COLO668 (cell line): ENCODE data around the gene TBX15.

Experiments used
- DNase-seq: peaks from one replicate; lab custom pipeline; 2025; ENCODE audit not compliant: unreplicated experiment; lab: John Stamatoyannopoulos, UW

The TBX15 gene

DNA sequence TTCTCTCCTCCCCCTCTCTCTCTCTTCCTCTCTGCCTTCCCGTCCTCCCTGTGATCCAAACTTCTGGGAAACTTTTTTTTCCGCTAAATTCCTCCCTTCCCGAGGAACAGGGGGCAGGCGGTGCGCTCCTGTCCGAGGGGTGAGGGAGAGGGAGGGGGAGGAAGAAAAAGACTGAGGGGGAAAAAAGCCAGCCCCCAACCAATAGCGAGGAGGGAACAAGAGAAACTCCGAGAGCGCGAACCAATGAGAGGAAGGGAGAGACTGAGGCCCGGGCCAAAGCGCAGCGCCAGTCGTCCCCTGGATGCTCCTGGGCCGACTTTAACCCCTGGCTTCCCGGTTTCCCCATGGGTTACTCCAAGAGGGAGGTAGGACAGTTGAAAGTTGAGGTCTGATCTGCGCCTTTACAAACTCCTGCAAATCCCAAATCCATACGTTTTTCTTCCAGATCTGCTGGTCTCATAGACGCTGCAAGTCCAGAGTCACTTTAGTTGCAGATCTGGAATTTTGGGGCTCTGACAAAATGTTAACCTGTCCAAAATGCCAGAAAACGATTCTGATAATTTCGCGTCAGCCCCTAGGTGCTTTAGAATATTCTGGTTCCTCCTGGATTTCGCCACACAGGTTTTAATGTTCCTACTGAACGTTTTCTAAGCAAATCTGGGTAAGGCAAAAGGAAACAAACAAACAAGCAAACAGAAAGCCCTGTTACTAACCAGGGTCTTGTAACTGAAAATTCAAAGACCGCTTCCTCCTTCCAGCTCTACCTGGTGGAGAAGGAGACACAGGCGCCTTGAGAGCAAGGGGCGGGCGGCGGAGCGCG is at the start of gene TBX15:
Gene TBX15 (minus strand): TSS at position 158 of the 820 bp plus-strand sequence. CDS start 548 bp downstream, outside the sequence.
- no peak for DNase-seq

DNA sequence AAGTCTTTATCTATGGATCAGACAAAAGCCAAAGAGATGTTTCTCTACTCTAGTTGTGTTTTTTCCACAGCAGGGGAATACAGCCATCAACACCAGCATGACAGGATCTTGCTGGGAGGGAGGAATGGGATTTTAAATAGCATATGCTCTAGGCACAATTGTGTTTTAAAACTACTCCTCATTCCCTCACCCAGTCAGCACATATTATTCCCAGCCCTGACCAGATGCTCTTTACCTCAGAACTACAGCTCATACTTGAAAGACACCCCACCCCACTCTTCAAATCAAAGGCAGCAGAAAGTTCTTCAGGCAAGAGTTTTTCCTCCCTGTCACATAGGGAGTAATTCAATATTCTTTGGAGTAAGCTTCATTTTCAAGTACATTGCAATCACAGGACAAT is 46.2 kb upstream of the TBX15 start:
- DNase-seq, result no peak

DNA sequence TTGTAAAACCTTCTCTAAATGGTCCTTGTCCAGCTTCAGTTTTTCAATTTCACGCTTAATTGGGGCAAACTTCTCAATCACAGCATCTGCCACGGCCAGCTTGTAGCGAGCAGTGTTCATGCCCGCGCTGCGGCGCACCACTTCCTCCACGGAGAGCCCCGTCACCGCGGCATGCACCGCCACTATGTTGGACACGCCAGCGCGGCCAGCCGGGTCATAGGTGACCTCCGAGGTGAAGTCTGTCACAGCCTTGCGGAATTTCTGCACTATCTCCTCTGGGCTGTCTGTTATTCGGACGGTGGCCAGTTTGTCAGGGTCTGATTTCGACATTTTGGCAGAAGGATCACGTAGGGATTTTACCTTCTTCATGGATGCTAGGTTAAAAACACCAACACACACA is 44.8 kb upstream of the TBX15 start:
- DNase-seq, result no peak

DNA sequence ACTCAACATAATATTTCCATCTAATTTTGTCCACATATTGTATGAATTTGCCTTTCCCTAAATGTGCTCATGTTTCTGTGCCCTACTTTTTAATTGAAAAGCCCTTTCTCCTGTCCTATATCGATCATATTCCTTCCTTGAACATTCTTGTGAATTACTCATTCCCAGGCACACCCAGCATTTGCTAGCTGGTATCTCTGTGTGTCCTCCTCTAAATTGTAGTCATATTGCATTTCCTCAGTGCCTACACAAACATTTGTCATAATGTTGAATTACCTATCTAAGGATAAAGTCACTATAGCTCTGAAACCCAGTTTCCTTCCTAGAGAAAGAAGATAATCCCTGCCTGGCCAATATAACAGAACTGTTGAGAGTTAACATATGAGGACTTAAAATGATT is 39.6 kb upstream of the TBX15 start:
- DNase-seq, result no peak

DNA sequence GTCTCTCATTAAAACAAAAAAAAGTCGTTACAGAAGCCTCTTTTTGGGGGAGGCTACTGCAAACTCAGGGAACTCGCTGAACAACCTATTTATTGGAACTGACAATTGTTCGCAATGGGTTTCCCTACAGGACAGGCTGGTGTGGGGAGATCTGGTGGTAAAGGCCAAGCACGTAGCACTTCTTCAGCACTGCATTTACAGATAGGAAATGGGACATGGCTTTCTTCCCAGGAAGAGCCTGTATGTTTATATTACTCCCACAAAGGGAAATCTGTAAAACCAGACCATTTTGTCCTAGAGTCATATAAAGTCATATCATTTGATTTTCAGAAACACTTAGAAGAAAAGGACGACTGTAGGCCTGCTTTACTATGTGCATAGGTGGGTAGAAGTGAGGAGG is 38.8 kb upstream of the TBX15 start:
- no peak for DNase-seq

DNA sequence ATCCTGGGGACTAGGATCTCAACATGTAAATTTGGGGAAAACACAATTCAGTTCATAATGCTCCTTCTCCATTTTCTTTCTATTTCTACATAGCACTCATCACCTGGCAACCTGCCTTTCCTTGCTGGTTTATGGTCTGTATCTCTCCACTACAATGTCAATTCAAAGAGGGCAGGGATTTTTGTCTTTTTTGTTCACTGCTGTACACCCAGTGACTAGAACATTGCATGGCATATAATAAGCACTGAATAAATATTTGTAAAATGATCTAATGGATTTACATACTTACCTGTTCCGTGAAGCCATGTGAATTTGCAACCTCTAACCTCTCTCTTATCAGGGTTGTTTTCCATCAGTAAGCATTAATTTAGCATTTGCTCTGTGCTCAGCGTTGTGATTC is 27.4 kb upstream of the TBX15 start:
- DNase-seq, result no peak

DNA sequence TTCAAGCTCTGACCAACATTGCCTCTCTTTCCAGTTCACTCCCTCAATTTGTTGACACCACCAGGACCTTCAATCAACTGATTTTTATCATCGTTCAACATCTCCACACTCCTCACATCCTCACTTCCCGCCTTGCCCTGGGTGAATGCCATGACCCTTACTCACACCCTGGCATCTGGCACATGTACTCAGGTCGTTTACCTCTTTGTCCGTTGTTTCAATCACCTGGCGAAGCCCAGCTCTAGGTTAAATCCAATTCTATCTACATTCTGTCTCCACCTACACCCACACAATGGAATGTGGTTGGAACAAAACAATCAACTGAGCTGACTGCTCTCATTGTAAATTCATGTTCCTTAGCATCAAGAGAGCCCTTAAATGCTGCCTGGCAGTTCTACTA is 24.2 kb upstream of the TBX15 start:
- no peak for DNase-seq

DNA sequence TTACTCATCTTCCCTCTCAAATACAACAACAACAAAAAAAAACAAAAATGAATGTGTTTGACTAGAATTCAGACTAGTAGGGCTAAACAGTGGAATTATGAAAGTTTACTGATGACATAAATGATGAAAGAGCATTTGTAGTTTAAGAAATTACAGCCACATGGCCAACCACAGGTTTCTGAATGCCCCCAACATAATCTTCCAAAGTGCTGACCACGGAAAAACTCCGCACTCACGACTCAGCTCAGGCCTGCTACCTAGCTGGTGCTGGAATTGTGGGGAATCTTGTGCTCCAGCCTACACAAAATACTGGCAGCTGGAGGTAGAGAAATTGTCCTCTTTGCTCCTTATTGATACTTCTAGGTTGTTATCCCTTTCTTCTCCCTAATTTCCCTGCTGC is 23.6 kb upstream of the TBX15 start:
- DNase-seq, result no peak

DNA sequence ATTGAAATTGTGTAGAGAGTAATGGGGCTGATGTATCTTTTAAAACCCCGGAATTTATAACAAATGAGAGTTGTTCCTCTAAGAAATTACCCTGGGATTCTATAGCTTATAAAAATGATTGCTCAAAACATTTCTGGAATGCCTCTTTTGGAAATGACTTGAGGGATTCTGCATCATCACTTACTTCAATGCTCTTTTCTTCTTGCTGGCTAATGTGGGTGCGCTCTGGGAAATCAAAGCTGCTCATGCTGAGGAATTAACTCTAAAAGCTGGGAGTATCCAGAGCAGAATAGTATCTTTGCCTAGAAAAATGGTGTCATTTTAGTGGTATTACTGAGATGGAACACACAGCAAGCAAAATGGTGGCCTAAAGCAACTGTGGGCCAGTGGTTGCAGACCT is 23.0 kb upstream of the TBX15 start:
- DNase-seq, result no peak

DNA sequence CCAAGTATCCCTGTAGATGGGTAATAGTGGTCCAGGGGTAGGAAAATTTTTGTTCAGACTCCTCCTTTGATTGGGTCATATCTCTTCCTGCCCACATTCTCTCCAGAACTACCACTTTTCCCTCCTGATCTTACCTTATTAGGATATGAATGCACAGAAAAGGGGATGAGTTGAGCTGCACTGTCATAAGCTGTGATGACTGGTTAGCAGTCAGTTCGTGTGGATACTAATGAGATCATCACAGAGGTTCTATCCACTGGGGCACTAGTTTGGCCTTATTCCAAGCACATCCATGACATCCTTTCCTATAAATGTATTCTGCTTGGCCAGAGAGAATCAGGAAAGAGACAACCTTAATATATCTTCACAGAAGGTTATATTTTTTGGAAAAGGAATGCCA is 22.1 kb upstream of the TBX15 start:
- DNase-seq, result no peak

DNA sequence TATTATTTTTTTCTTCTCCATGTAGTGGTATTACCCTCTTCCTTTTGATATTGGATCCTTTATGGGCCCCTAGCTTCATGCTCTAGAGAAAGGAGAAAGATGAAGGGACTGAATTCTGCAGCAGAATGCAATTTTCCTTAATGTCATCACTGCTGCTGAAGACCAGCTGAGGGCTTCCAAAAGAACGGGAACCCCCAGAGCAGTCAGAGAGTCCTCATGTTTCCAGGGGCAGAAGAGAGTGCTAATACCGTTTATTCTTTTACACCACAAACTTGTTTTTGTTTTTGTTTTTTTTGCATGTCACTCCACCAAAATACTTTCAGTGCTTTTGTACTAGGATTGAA is 21.1 kb upstream of the TBX15 start:
- DNase-seq, result no peak

DNA sequence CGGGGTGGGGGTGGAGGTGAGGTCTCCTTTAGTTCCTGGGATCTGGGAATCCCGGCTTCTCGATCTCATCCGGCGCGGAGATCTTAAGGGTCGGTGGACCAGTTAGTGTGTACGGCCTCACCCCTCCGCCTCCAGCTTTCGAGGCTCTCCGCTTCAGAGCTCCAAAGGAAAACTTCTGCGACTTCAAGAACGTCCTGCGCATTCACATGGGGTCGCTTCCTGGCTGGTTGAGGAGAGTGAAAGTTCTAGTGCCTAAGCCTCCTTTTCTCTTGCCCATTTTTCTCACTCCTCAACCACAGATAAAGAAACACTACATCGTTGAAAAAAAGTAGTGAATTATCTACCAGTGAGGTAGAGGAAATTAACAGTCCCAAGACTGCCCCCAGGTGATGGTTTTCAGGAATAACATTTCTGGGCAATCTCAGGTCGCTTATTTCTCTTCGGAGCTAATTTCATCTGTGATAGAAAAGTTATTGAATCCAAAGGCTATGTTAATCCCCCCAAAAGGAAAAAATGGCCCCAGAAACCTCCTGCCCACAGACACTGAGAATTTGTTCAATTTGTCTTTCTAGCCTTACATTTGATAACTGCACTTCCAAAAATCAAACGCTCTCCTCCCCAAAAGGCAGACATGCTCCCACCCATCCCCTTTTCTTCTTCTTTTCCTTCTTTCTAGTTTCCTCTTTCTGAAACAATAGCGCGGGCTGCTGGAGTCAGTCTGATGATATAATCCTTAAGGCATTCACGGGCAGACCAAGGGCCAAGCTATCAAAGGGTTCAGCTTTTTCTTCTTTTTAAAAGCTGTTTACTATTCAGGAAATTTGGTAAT is 20.6 kb upstream of the TBX15 start:
- peak; percentile 45 for DNase-seq

DNA sequence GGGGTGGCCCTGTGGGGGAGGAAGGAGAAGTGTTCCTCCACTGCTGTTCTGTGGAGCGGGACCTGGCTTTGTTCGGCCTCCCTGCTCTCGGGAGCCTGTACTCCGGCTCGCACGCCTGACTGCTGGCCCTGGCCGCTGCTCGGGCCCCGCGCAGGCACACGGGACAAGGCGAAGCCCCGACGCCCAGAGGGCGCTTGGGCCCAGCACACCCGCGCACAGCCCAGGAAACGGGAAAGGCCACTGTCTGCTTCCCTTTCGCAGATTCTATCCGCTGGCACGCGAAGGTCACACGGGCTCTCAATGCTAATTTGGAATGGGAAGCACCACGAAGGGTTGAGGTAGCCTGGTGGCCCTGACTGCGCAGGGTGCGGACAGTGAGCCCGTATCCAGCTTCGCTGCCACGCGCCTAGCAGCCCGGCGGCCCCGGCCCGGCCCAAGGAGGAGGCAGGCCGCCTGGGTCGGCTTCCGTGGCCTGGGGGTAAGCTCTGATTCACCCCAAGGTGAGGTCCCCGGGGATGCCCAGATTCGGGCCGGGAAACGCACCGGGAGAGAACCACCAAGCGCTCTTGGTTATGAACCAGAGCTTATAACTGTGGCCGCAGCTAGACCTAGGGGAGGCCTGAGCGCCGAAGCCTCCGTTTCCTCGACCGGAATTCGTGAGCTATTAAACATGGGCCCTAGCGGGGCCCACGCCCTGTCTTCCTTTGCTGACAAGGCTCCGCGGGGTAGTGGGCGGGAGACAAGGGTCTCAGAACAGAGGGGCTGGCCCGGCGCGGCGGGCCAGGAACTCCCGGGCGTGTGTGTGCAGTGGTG is 19.7 kb upstream of the TBX15 start:
- peak; percentile 51 for DNase-seq

DNA sequence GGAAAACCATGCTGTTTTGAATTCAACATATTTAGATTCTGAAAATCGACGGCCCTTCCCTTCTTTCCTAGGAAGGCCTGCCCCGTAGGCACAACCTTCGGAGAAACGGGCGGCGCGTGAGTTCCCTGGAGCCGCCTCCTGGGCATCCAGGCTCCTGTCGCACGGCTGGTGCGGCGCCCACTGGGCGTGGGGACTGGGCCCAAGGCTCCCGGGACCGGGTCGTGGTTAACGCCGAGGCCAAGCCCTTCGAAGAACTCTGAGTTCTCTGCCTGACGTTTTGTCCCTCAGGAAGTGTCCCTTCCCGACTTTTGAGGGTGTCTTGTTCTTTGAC is 19.2 kb upstream of the TBX15 start:
- DNase-seq, result no peak

DNA sequence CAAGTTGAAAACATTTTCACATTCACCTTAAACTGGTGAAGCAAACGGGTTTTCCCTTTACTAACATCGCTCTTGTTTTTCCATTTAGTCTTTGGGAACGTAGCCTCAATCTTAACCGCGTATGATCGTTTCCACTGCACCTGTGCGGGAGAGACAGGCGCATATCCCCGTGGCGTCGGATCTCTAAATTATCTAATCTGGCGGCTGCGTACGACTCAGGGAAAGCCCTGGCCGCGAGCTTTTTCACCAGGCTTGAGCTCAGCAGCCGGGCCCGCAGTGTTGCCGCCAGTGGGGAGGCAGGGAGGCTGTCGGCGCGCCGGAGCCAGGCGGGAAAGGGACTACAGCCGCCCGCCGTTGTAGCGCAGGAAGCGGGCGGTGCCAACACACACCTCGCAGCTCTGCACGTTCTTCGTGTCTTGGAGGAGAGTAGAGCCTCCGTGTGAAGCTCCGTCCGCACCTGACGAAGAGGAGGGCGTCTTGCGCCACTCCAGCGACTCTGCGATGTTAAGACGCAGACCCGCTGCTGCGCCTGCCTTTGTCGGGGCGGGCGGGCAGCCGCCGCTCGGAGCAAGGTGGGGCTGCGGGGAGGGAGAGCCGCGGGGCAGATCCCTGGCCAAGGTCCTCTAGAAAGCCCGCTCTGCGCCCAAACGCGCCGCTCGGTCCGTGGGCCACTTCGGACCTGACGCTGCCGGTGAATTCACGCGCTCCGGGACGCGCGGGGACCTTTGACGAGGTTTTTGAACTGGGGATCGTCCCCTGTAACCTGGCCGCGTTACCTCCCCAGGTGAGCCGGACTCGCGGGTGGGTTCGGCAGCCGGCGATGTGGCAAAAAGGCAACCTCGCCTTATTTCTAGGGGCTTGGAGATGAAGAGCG is 18.5 kb upstream of the TBX15 start:
- DNase-seq, result no peak

DNA sequence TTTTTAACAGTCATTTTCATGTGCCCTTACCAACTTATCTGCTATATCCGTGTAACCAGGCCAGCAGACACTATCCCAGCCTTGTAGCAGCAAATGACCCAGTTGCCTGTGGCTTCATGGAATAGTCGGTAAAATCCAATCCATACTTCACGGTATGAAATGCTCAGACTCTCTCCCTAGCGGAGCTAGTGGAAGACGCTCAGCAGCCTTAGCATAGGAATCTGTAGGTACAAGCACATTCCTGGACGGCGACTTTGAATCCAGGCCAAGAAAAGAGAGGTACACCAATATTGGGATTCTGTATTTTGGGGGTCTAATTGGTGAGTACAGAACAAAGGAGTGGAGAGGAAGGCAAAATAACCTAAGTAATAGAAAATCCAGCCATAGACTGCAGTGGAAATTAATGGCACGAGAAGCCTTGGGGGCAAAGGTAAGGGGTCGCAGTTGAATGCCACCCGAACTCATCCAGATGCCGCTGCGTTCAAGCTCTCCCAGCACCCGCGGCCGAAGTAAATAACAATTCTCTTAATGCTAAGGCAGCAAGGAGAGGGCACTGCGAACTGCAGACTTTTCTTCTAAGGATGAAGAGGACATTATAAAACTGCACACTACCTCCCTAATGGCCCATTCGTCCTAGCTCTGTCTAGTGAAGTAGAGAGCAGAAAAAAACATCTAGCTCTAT is 17.7 kb upstream of the TBX15 start:
- DNase-seq, result no peak

DNA sequence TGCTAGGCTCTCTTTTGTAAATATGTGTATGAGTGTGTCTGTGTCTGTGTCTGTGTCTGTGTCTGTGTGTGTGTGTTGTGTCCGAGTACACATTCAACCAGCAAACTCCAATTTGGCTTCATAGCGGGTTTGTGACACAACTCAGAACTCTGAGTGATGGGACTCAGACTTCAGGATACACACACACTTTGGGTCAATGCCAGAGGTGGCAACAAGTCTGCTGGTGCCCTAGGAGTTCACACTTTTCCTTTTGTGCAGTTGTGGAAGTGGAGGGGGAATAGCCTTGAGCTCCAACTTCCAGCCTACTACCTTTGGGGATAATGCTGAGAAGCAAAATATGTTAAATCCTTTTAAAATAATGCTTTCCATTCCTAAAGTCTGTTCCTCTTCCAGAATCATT is 16.6 kb upstream of the TBX15 start:
- no peak for DNase-seq

DNA sequence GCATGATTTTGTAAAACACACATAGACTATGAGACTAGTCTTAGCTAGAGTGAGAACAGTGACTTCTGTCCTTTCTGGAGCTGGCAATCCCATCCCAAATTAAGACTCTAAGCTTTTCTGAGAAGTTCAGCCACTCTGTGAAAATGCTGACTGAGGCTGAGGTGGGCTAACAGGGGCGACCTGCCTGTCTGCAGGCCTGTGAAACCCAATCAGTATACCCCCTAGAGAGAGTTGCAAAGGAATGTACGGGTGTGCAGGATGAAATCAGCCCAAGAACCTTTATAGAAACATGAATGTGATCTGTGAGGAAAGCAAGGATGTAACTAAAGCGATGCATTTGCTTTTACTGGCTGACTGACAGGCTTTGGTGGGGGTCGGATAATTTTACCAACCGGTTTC is 16.0 kb upstream of the TBX15 start:
- no peak for DNase-seq

DNA sequence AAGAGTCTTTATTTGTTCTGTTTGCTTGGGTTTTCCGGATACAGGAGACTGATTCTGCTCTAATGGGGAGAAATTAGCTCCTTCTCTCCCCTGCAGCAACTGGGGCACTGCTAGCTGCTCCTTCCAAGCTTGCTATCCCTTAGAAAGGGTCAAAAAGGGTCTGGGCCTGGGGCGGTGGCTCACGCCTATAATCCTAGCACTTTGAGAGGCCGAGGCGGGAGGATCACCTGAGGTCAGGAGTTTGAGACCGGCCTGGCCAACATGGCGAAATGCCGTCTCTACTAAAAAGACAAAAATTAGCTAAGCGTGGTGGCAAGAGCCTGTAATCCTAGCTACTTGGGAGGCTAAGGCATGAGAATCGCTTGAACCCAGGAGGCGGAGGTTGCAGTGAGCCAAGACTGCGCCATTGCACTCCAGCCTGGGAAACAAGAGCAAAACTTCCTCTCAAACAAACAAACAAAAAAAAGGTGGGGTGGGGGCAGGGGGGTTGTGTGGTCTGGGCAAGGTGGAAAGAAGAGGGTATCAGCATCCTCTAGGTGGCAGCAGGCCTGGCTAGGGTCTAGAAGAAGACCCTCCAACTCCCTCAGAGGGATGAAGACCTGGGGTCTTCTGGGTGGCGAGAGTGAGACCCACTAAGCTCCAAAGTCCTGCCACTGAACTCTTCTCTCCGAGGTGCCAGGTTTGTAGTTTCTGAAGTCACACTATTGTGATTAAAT is 15.4 kb upstream of the TBX15 start:
- no peak for DNase-seq
